GM18502 (cell line): ENCODE data around the gene NPAS4.

Experiments used
- ATAC-seq: cut with Tn5 transposase; IDR thresholded peaks from one replicate; pipeline ENCODE4 v1.9.1; 2021; ENCODE audit warnings: mild to moderate bottlenecking; ENCODE audit not compliant: unreplicated experiment, poor library complexity

The NPAS4 gene

GRCh38 chr11:66473608-66474515 is 53.0 kb downstream of the NPAS4 start:
- no peak for ATAC-seq

- ATAC-seq: no peak
These were observed 54.7 kb downstream of the NPAS4 start for GRCh38 chr11:66475349-66476172.
